ENCODE measurements around the gene SERPINE2. TPM values are rescaled to one million over a fixed set of nuclear protein-coding genes. Genes with fewer than 3 reads are reported as not detected.
A peak's percentile ranks its signal among the peaks of the same experiment; 100 is the strongest.

The SERPINE2 gene
- total and polyA plus RNA-seq, 10 donors: 20.9 to 105 (median 33.2) TPM

DNA sequence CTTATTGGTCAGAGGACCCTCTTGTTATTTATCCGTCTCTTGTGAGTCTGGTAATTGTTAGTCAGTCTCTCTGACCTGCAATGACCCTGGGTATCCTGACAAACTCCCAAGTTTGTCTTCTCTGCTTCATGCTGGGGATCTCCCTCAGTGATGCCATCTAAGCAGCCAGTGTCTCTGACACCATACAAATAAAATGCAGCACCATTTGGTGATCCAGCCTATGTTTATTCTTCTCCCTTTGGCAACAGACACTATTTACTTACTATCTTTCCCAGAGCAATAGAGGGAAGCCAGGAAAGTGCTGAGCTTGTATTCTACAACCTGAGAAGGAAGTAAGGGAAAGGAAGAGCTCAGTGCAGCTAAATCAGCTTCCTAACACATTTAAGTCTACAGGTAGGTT is 15.9 kb downstream of the SERPINE2 start:
- TF ChIP-seq CTCF (IDR thresholded peaks at IDR 0.05 in 8 of 11, conservative IDR thresholded peaks at IDR 0.05 in 3 of 11) (no peak), POLR2AphosphoS5 (IDR thresholded peaks at IDR 0.05) (no peak), POLR2A (IDR thresholded peaks at IDR 0.05) (no peak)
- no peak overlapping the region for H3K4me3 ChIP-seq
- H3K36me3 ChIP-seq: no peaks in the 10 kb centered on the region
- peaks cover 0 to 49% (median 25%) of the 10 kb centered on the region in 6 donors for H3K4me1 ChIP-seq
- no peaks in the 10 kb centered on the region for H3K27me3 ChIP-seq (replicated peaks in 1 of 7)
- WGBS, 5 donors: 77 to 94% (median 88%) methylated on average over 1 of the region's 1 CpG
- no peak for DNase-seq
- H3K27ac ChIP-seq: no peak overlapping the region
- intact Hi-C loops (cut with DNase I; ENCODE audit: low total_unique reads): no loop called here
- no peaks in the 10 kb centered on the region for H3K9me3 ChIP-seq

DNA sequence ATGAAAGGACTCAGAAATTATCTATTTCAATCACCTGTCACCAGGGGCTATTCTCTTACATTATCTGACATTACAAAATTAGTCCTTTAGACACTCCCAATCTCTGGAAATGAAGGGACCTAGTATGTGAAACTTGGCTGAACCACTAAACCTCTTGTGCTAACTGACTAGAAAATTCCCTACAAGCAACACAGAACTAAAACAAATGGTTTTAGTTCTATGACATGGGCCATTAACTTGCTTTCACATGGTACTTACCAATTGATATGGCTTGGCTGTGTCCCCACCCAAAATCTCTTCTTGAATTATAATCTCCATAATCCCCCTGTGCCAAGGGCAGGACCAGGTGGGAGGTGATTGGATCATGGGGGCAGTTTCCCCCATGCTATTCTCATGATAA is 16.6 kb downstream of the SERPINE2 start:
- no peak overlapping the region for H3K27ac ChIP-seq
- intact Hi-C loops (cut with DNase I; ENCODE audit: low total_unique reads): no loop called here
- TF ChIP-seq POLR2A (IDR thresholded peaks at IDR 0.05) (no peak), POLR2AphosphoS5 (IDR thresholded peaks at IDR 0.05) (no peak), CTCF (IDR thresholded peaks at IDR 0.05 in 8 of 11, conservative IDR thresholded peaks at IDR 0.05 in 3 of 11) (no peak)

GRCh38 chr2:224020523-224020922 is 18.6 kb downstream of the SERPINE2 start:
- H3K27ac ChIP-seq: no peak overlapping the region
- 88 to 93% (median 90%) methylated on average over 3 of the region's 3 CpGs for WGBS, 5 donors
- intact Hi-C loops (cut with DNase I; ENCODE audit: low total_unique reads): no loop called here

More for the DNA sequence above, 16.6 kb downstream of the SERPINE2 start:
- no peaks in the 10 kb centered on the region for H3K9me3 ChIP-seq
- H3K27me3 ChIP-seq (replicated peaks in 1 of 7): no peaks in the 10 kb centered on the region
- peaks cover 0 to 42% (median 23%) of the 10 kb centered on the region in 6 donors for H3K4me1 ChIP-seq
- DNase-seq: no peak
- H3K36me3 ChIP-seq: no peaks in the 10 kb centered on the region
- no peak overlapping the region for H3K4me3 ChIP-seq

DNA sequence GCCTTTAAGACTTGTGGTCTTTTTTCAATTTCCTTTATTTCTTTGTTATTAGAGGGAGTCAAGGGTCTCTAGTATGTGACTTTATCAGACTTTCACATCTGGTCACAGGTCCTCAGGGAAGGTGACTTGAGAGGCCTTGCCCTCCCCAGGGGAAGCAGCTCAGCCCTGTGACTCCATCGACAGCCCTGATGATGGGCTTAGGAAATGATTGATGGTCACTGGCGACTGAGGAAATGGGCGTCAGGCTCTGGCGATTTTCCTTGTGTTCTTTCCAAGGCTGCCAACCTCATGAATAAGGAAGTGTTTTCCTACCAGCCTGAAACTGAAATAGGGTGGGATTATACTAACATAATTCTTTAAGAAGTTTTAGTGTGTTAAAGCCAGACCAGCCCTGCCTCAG is 21.1 kb downstream of the SERPINE2 start:
- H3K27ac ChIP-seq: peak overlapping the region in 5 of 8 donors; percentile 18 to 55 (median 41)
- peaks cover 0 to 3% (median 0%) of the 10 kb centered on the region in 6 donors for H3K4me1 ChIP-seq
- no peaks in the 10 kb centered on the region for H3K36me3 ChIP-seq
- intact Hi-C loops (cut with DNase I; ENCODE audit: low total_unique reads): no loop called here
- H3K27me3 ChIP-seq (replicated peaks in 1 of 7): no peaks in the 10 kb centered on the region
- DNase-seq: no peak
- no peak overlapping the region for H3K4me3 ChIP-seq
- 37 to 44% (median 40%) methylated on average over 4 of the region's 4 CpGs for WGBS, 5 donors
- H3K9me3 ChIP-seq: no peaks in the 10 kb centered on the region
- no peak for TF ChIP-seq CTCF (IDR thresholded peaks at IDR 0.05 in 8 of 11, conservative IDR thresholded peaks at IDR 0.05 in 3 of 11)
- TF ChIP-seq POLR2A (IDR thresholded peaks at IDR 0.05): no peak
- peak in 1 of 3 donors; percentile 50 for TF ChIP-seq POLR2AphosphoS5 (IDR thresholded peaks at IDR 0.05)

More at GRCh38 chr2:224020523-224020922, 18.6 kb downstream of the SERPINE2 start:
- no peak overlapping the region for H3K4me3 ChIP-seq
- no peaks in the 10 kb centered on the region for H3K9me3 ChIP-seq
- H3K36me3 ChIP-seq: no peaks in the 10 kb centered on the region
- H3K27me3 ChIP-seq (replicated peaks in 1 of 7): no peaks in the 10 kb centered on the region
- DNase-seq: no peak
- no peak for TF ChIP-seq CTCF (IDR thresholded peaks at IDR 0.05 in 8 of 11, conservative IDR thresholded peaks at IDR 0.05 in 3 of 11)
- TF ChIP-seq POLR2A (IDR thresholded peaks at IDR 0.05): no peak
- TF ChIP-seq POLR2AphosphoS5 (IDR thresholded peaks at IDR 0.05): no peak
- peaks cover 0 to 23% (median 4%) of the 10 kb centered on the region in 6 donors for H3K4me1 ChIP-seq
